Panc1 (cell line): ENCODE data around the gene TMEM129. TPM values are rescaled to one million over a fixed set of nuclear protein-coding genes. Genes with fewer than 3 reads are reported as not detected.

Experiments
- ATAC-seq: fragments of 200-7000 bp; cut with Tn5 transposase; 2 replicates; pipeline ENCODE4 v1.9.1; 2020; ENCODE audit warnings: mild to moderate bottlenecking, moderate library complexity
- BruUV-seq: library from RNA; stranded (reverse); fragments of 400-500 nt; replicated peaks from 2 replicates; lab custom pipeline; 2021; lab: Mats Ljungman, UMichigan
- CTCF ChIA-PET: fragments of 300-600 bp; sonication (Branson Sonifier 250); formaldehyde crosslinking; loops from one replicate; lab custom pipeline; 2022; ENCODE audit warnings: antibody characterized with exemption; lab: Charles Lee
- POLR2A ChIA-PET: fragments of 300-600 bp; sonication (Branson Sonifier 250); formaldehyde crosslinking; loops from one replicate; lab custom pipeline; 2022; ENCODE audit warnings: antibody characterized with exemption; lab: Charles Lee
- DNase-seq: peaks from one replicate; pipeline ENCODE4 v3.0.0-alpha.2; 2010; ENCODE audit warnings: low read depth, low spot score
- H3K27ac ChIP-seq: 2 replicates; pipeline ENCODE4 v1.5.1; 2011; ENCODE audit warnings: mild to moderate bottlenecking, low read length, inconsistent platforms
- H3K27me3 ChIP-seq: fragments of 200-500 bp; sonication (Bioruptor generic); 2 replicates; pipeline ENCODE4 v1.6.0; 2014; ENCODE audit warnings: low read length, inconsistent platforms; ENCODE audit not compliant: control insufficient read depth, insufficient read depth
- H3K36me3 ChIP-seq: fragments of 200-500 bp; sonication (Bioruptor generic); 2 replicates; pipeline ENCODE4 v1.5.1; 2014; ENCODE audit warnings: inconsistent platforms, mild to moderate bottlenecking, low read length, moderate library complexity; ENCODE audit not compliant: control insufficient read depth, insufficient read depth
- H3K4me1 ChIP-seq: 2 replicates; pipeline ENCODE4 v1.5.1; 2011; ENCODE audit warnings: inconsistent platforms, mild to moderate bottlenecking, low read length, moderate library complexity; ENCODE audit not compliant: control insufficient read depth, insufficient read depth
- H3K4me3 ChIP-seq, 2 experiments: 2 replicates each; pipeline ENCODE4 v1.5.1; 2011 to 2012; ENCODE audit warnings: low read depth in 2 of 2, low read length in 2 of 2, mild to moderate bottlenecking in 2 of 2, inconsistent platforms in 1 of 2, moderate library complexity in 1 of 2
- H3K9me3 ChIP-seq: fragments of 200-500 bp; sonication (Bioruptor generic); 2 replicates; pipeline ENCODE4 v1.5.1; 2014; ENCODE audit warnings: low read depth, mild to moderate bottlenecking, inconsistent platforms, low read length, moderate library complexity; ENCODE audit not compliant: control insufficient read depth, insufficient read depth
- CTCF ChIP-seq: fragments of 450-650 bp; IDR thresholded peaks from 2 replicates; pipeline ENCODE4 v1.5.1; 2017; ENCODE audit warnings: mild to moderate bottlenecking
- POLR2AphosphoS5 ChIP-seq: IDR thresholded peaks from 2 replicates; pipeline ENCODE4 v1.6.1; 2012; ENCODE audit warnings: mild to moderate bottlenecking, low read depth, low read length, moderate library complexity
- REST ChIP-seq, 2 experiments: IDR thresholded peaks; 2 replicates each; pipeline ENCODE4 v1.6.1; 2011 to 2012; ENCODE audit warnings: low read depth in 2 of 2, control low read depth in 1 of 2, low read length in 1 of 2, mild to moderate bottlenecking in 1 of 2, moderate library complexity in 1 of 2; ENCODE audit not compliant: insufficient read depth in 1 of 2
- SIN3A ChIP-seq: IDR thresholded peaks from 2 replicates; pipeline ENCODE4 v1.6.1; 2012; ENCODE audit warnings: low read depth, mild to moderate bottlenecking, low read length, moderate library complexity, borderline replicate concordance; ENCODE audit not compliant: insufficient read depth
- TCF7L2 ChIP-seq: IDR thresholded peaks from 2 replicates; pipeline ENCODE4 v1.6.1; 2011; ENCODE audit warnings: mild to moderate bottlenecking, low read depth, low read length, inconsistent platforms
- in situ Hi-C: cut with HindIII; loops from 2 replicates; pipeline ENCODE4 v1.10.0; 2016; ENCODE audit warnings: low sequenced_read_pairs, low pct_unique_long_range_greater_than_20kb
- intact Hi-C: fragments of 100-400 bp; cut with micrococcal nuclease; formaldehyde crosslinking; loops from one replicate; pipeline ENCODE4 v1.10.0; 2022; ENCODE audit not compliant: unreplicated experiment
- total RNA-seq: library from RNA; stranded (reverse); gene quantifications from one replicate; pipeline ENCODE4 v1.2.1, GENCODE V29; 2021; ENCODE audit not compliant: unreplicated experiment

TMEM129 gene
- total RNA-seq, 1 experiment from 2014 or later = 32.6 TPM

- no peak overlapping the region for H3K27ac ChIP-seq
- POLR2A ChIA-PET = no interaction called here
- no peak for DNase-seq
- no peaks in the 10 kb centered on the region for H3K9me3 ChIP-seq
- CTCF ChIA-PET = no interaction called here
- H3K36me3 ChIP-seq = peaks cover 4% of the 10 kb centered on the region; the same call in 1 of the 2 replicates
- intact Hi-C loops = no loop called here
- in situ Hi-C loops = no loop called here
- H3K4me1 ChIP-seq = no peaks in the 10 kb centered on the region
- no peak for TF ChIP-seq REST (IDR thresholded peaks at IDR 0.05; ENCODE audit: insufficient read depth in 1 of 2, low read depth in 2 of 2, low read length in 1 of 2)
- no peak for TF ChIP-seq POLR2AphosphoS5
- TF ChIP-seq TCF7L2 = no peak
- no peak for TF ChIP-seq SIN3A
- no peak for TF ChIP-seq CTCF
- no peaks in the 10 kb centered on the region for H3K27me3 ChIP-seq
- no peak for ATAC-seq
- H3K4me3 ChIP-seq = no peak overlapping the region
- no TSS peak for BruUV-seq
Observed at GRCh38 chr4:1740021-1740545, 19.0 kb upstream of the TMEM129 start.

- ATAC-seq = no peak
- TF ChIP-seq REST (IDR thresholded peaks at IDR 0.05; ENCODE audit: insufficient read depth in 1 of 2, low read depth in 2 of 2, low read length in 1 of 2) (no peak), CTCF (no peak), SIN3A (no peak), TCF7L2 (no peak), POLR2AphosphoS5 (no peak)
- no peaks in the 10 kb centered on the region for H3K27me3 ChIP-seq
- intact Hi-C loops = no loop called here
- H3K4me1 ChIP-seq = no peaks in the 10 kb centered on the region
- ChIA-PET POLR2A (no interaction called here), CTCF (no interaction called here)
- no peak for DNase-seq
- H3K9me3 ChIP-seq = no peaks in the 10 kb centered on the region
- no peak overlapping the region for H3K27ac ChIP-seq
- no peak overlapping the region for H3K4me3 ChIP-seq
- H3K36me3 ChIP-seq = peaks cover 4% of the 10 kb centered on the region; the same call in 1 of the 2 replicates
- no TSS peak for BruUV-seq
- in situ Hi-C loops = no loop called here
Observed at GRCh38 chr4:1739358-1739757, 18.2 kb upstream of the TMEM129 start.
